Esophagus muscularis mucosa (tissue), 4 donors: Measurements from ENCODE around the gene ZFYVE28.

Experiments
- CTCF ChIP-seq, 3 experiments: fragments of 200-600 bp in 2 of 3; fragments of 450-650 bp in 1 of 3; sonication (generic) in 2 of 3; IDR thresholded peaks; one replicate each; pipeline ENCODE4 v1.5.1; 2017 to 2019; ENCODE audit warnings: antibody characterized with exemption in 3 of 3, mild to moderate bottlenecking in 2 of 3, moderate library complexity in 1 of 3
- EP300 ChIP-seq: sonication (generic); formaldehyde crosslinking; IDR thresholded peaks from one replicate; pipeline ENCODE4 v1.6.1; 2017; ENCODE audit warnings: antibody characterized with exemption
- POLR2A ChIP-seq: fragments of 450-650 bp; IDR thresholded peaks from one replicate; pipeline ENCODE4 v1.6.1; 2017; ENCODE audit warnings: antibody characterized with exemption, moderate library complexity, mild to moderate bottlenecking, low read depth
- POLR2AphosphoS5 ChIP-seq, 2 donors: sonication (generic); formaldehyde crosslinking; IDR thresholded peaks; one replicate each; pipeline ENCODE4 v1.6.1; 2017; ENCODE audit warnings: antibody characterized with exemption in 2 of 2

DNA sequence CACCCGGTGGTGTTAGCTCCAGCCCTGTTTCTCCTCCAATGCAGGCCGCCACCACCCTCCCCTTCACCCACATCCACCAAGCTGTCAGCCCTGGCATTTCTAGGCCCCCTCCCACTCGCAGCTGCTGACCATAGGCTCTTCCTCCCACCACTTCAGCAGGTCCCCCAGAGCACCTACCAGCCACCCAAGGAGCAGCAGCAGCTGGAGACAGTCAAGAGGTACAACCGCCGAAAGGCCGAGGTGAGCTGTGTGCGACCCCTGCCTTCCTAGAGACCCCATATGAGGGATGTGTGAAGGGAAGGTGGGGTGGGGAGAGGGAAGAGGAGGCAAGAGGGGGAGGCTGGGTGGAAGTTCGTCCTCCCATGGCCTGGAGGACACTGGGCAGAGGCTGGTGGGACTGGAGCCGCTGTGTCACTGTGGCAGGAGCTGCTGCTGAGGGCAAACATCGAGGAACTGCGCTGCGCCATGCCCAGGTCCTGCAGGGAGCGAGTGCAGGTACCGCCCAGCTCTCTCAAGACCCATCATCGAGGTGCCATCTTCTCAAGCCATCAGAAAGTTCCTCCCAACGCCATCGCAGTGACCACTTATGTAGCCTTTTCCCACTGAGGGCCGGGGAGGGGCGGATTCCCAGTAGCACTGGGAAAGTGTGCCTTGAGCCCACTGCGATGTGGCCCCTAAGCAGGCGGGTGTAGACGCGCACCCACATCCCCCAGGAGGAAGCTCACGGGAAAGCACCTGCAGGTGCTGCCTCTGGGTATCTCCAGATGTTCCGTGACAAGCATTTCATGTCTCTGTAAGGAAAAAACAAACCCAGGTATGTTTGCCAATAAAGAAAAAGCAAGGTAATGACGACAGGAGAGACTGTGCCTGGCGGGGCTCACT, 31.3 kb upstream of the ZFYVE28 start:
- TF ChIP-seq CTCF (IDR thresholded peaks at IDR 0.05) (no peak), POLR2A (no peak), EP300 (no peak), POLR2AphosphoS5 (IDR thresholded peaks at IDR 0.05) (no peak)
